Measurements from ENCODE around the gene PALLD.

PALLD gene

DNA sequence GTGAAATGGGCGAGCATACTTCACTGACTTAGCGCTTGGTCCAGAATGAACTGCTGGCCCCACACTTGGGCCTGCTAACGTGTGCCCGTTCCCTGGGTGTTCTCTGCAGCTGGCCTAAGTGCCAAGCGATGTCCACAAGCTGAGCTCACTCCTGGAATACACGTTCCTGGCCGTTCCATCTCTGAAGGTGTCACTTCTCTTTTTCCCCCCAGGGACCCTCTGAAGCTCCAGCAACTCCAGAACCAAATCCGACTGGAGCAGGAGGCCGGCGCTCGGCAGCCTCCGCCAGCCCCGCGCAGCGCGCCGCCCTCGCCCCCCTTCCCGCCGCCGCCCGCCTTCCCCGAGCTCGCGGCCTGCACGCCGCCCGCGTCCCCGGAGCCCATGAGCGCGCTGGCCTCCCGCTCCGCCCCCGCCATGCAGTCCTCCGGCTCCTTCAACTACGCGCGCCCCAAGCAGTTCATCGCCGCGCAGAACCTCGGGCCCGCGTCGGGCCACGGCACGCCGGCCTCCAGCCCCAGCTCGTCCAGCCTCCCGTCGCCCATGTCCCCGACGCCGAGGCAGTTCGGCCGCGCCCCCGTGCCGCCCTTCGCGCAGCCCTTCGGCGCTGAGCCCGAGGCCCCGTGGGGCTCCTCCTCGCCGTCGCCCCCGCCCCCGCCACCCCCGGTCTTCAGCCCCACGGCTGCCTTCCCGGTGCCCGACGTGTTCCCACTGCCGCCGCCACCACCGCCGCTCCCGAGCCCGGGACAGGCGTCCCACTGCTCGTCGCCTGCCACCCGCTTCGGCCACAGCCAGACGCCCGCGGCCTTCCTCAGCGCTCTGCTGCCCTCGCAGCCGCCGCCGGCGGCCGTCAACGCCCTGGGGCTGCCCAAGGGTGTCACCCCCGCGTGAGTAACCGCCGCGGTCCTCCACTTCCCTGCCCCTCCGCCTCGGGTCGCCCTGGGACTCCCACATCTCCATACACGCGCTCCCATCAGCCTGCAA lies 380.9 kb downstream of the PALLD start:
- no peak for DNase-seq (ENCODE audit: low read depth)

DNA sequence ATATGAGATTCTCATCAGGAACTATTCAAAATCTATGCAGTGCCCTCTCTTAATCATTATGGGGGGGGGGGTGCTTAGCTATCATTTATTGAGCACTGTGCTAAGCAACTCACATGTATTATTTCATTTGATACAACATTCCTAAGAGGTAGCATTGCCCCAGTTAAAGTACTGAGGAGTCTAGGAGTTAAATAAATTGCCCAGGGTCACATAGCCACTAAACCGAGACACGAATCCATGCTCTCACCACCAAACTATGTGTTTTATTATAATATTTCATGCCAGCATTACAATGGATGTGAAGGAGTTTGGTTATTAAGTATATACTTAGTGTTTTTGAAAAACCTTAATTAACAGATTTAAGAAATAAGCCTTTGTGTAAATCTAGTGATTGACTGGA lies 381.8 kb downstream of the PALLD start:
- DNase-seq (ENCODE audit: low read depth) = no peak

GRCh38 chr4:168879188-168879587 lies 382.3 kb downstream of the PALLD start:
- no peak for DNase-seq (ENCODE audit: low read depth)

DNA sequence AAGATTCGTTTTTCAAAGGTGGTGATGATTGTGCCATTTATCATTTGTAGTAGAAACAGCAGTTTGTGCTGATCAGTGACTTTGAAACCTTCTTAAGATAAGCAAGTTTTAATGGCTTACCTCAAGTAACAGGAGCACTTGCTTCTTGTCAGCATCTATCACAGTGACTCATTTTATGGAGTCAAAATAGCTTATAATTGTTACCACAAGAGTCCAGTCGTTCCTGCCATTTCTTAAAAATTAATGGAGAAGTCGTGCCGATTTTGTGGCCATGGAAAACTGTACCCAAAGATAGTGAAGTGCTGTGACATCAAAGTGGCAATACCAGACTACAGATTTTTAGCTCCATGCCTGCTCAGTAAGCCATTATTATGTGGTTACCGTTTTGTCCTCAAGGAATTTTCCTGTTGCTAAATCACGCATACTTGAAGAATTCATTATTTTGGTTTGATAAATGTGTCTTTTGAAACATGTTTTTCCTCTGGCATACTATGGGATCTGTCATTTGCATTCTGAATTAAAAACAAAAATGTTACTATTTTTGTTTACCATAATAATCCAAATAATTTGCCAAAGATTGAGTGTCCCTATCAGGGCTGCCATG lies 383.3 kb downstream of the PALLD start:
- no peak for DNase-seq (ENCODE audit: low read depth)

DNA sequence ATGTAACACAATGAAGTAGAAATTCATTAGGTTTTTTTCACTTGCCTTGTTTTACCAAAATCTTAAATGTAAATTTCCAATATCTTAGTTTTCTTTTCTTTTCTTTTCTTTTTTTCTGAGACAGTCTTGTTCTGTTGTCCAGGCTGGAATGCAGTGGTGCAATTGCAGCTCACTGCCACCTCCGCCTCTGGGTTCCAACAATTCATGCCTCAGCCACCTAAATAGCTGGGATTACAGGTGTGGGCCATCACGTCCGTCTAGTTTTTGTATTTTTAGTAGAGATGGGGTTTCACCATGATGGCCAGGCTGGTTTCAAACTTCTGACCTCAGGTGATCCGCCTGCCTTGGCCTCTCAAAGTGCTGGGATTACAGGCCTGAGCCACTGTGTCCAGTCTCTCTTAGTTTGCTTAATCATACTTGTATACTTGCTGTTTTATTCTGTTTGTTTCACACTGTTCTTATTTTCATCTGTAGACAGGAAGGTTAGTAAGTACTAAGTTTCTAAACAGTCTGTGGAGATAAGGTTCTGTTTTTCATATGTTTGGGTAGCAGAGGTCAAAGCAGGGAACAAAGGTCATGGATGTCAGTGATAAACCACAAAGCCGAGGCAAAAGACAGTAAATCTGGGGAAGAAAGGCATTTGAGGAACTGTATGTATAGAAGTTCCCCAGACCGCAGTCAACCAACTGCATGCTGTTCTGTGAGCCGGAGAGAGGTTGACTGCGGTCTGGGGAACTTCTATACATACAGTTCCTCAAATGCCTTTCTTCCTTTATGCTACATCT lies 384.2 kb downstream of the PALLD start:
- no peak for DNase-seq (ENCODE audit: low read depth)

DNA sequence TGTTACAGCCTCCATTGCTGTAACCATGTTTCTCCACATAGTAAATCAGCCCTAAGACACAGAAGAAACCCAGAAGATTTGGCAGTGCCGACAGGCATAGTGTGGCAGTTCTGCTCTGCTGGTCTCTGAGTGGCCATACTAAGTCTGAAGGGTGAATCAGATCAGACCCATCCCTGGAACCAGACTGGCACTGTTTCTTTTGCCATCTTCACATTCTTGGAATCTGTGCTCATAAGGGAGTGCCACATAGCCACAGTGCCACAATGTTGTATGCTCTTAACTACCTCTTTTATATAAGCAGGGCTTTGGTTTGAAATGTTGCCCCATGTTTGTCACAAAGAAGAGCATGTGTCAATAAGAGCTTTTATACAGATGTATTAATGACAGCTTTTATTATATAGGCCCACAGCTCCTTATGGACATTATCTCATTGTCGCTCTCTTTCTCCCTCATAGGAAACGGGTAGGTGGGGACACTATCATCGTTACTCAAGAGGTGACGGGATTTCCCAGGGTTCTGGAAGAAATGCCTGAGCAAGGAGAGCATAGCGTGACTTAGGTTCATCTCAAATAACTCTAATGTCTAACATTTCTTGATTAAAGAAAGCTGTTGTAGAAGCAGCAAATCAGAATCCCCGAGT lies 385.0 kb downstream of the PALLD start:
- DNase-seq (ENCODE audit: low read depth) = no peak

GRCh38 chr4:168882650-168883233 lies 385.9 kb downstream of the PALLD start:
- no peak for DNase-seq (ENCODE audit: low read depth)

DNA sequence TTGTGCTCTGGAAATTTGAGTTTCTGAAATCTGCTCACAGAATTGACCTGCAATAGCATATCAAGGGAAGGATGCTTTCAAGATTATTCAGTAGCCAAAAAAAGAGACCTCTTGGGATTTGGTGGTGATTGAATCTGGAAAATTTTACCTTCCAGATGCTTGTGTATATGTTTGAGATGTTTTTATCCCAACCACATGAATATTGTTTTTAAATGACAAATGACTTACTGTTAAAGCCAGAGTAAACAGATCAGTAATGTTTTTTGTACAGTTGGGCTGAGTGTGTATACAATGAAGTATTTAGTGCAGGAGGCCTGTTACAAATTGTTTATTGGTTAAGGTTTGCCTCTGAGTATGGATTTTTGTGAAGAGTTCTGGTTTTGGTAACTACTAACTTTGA lies 386.7 kb downstream of the PALLD start:
- DNase-seq (ENCODE audit: low read depth) = no peak

- no peak for DNase-seq (ENCODE audit: low read depth)
Measured at GRCh38 chr4:168884251-168885124, 387.6 kb downstream of the PALLD start.

DNA sequence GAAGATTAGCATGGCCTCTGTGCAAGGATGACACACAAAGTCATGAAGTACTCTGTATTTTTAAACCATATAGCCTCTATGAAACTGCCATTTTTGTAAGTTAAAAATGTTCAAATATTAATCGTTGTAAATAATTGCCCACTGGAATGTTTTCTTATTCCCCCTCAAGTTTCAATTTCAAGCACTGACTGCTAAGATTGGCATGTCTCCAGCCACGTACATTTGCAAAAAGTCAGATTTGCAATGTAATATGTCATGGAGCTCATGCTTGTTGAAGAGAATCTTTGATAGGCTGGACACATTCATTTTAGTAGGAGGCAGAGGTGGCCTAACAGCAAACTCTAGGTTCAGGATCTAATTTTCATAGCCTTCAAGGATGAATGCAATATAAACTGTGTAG lies 388.5 kb downstream of the PALLD start:
- DNase-seq (ENCODE audit: low read depth) = no peak

GRCh38 chr4:168886351-168886750 lies 389.5 kb downstream of the PALLD start:
- no peak for DNase-seq (ENCODE audit: low read depth)

DNA sequence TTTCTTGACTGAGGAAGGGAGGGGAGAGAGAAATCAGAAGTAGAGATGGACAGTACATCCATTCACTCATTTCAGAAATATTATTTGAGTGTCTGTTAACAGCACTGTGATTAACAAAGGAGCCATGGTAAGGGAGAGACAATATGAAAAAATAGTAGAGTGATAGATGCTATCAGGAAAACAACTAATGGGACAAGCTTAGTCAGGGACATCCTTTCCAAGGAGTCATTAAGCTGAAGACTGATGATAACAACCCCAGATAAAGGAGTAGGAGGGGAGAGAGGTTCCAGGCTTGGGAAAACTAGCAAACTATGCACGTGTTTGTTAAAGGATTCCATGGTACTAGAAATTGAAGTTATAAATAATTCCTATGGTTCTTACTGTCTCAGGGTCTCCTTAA lies 391.0 kb downstream of the PALLD start:
- DNase-seq (ENCODE audit: low read depth) = no peak

DNA sequence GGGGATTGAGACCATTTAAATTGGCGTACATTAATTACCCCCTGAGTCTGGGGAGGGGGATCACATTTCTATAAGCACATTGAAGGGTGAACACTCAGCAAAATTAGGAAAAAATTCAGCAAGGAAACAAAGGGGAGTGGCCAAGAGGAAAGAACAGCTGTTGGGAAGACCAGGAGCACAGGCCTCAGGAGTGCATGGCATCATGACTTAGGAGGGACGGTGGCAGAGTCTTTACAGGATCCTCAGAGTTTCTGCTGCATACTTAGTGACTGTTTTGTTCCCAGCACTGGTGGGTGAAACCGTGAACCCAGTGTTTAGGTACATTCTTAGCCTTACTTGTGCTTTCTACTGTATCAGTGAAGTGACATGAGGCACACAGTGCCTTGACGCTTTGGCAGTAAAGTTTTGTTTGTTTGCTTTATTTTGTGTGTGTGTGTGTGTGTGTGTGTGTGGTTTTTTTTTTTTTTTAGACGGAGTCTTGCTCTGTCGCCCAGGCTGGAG lies 391.9 kb downstream of the PALLD start:
- no peak for DNase-seq (ENCODE audit: low read depth)

DNA sequence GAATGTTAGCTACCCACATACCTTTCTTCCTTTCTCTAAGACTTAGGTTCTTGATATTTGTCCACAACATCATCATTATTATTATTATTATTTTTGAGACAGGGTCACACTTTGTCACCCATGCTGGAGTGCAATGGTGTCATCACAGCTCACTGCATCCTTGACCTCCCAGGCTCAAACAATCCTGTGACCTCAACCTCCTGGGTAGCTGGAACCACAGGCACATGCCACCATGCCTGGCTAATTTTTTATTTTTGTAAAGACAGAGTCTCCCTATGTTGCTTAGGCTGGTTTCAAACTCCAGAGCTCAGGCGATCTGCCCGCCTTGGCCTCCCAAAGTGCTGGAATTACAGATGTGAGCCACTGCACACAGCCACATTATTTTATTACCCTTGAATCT lies 394.2 kb downstream of the PALLD start:
- no peak for DNase-seq (ENCODE audit: low read depth)

- DNase-seq (ENCODE audit: low read depth) = no peak
Measured at GRCh38 chr4:168891688-168892087, 394.8 kb downstream of the PALLD start.

DNA sequence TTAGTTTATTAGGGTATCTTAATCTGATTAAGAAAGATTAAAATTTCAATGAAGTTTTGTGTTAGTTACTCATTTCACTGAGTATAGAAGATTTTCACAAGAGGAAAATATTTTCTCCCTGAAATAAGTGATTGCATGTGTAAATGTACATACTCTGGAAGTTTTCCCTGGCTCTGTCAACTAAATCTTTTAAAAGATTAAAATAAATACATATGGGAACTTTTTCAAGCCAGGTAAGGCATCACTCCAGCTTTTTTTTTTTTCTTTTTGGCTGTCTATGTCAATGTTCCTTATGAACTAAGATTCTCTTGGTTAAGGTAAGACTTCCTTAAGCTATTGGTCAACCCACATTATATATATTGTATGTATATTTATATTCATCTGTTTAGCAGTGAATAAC lies 395.6 kb downstream of the PALLD start:
- no peak for DNase-seq (ENCODE audit: low read depth)

DNA sequence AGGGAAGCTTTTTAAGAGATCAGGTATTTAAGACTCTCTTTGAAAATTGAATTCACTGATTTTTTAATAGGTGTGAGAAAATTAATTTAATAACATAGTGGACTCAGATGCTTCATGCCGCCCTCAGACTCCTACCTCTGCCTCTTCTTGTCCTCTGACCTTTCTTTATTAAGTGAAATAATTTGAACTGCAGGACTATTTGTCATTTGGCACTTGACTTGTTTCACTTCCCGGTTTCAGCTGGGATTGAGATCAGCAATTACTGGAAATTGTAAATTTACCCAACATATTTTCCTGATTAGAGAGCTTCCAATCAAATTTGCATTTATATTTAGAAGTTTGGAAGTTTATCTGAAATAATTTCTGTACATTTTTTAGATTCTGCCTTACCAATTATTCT lies 396.4 kb downstream of the PALLD start:
- DNase-seq (ENCODE audit: low read depth) = no peak

DNA sequence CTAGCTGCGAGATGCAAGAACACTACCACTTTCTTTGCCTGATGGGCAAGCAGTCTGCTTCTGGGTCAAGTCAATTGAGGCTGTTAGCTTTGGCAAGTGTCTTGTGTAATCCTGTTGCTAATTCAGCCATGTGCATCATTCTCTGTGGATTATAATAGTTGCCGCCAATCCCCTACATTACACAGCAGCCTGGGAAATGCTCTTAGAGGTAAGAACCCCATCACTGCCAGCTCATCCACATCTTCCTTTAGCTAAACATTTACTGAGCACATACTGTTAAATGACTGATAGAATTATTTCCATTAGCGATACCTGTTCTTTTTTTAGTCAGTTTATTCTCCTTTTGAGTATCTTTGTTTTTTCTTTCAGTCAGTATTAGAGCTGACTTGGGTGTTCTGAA lies 397.0 kb downstream of the PALLD start:
- no peak for DNase-seq (ENCODE audit: low read depth)

DNA sequence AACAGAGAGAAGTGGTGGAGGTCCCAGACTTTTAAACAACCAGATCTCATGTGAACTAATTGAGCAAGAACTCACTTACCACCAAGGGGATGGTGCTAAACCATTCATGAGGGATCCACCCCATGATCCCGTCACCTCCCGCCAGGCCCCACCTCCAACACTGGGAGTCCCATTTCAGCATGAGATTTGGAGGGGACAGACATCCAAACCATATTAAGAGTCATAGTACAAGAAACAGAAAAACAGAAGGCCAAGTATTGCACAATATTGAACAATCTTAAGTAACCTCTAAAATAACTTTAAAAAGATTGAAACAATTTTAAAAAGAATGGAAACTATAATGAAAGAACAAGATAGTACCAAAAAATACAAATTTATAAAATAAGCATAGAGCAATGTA lies 403.2 kb downstream of the PALLD start:
- no peak for DNase-seq (ENCODE audit: low read depth)

- no peak for DNase-seq (ENCODE audit: low read depth)
Measured at GRCh38 chr4:168907119-168907698, 410.4 kb downstream of the PALLD start.

All from HS-27A (cell line).